Breast epithelium (tissue), 3 donors: ENCODE measurements around the gene SAFB2.

ENCODE experiments used
- CTCF ChIP-seq, 3 donors: fragments of 450-650 bp; IDR thresholded peaks; one replicate each; pipeline ENCODE4 v1.5.1; 2016 to 2017; ENCODE audit warnings: antibody characterized with exemption in 3 of 3, mild to moderate bottlenecking in 3 of 3, moderate library complexity in 3 of 3
- POLR2A ChIP-seq: fragments of 450-650 bp; IDR thresholded peaks from one replicate; pipeline ENCODE4 v1.6.1; 2016; ENCODE audit warnings: antibody characterized with exemption, mild to moderate bottlenecking, moderate library complexity

DNA sequence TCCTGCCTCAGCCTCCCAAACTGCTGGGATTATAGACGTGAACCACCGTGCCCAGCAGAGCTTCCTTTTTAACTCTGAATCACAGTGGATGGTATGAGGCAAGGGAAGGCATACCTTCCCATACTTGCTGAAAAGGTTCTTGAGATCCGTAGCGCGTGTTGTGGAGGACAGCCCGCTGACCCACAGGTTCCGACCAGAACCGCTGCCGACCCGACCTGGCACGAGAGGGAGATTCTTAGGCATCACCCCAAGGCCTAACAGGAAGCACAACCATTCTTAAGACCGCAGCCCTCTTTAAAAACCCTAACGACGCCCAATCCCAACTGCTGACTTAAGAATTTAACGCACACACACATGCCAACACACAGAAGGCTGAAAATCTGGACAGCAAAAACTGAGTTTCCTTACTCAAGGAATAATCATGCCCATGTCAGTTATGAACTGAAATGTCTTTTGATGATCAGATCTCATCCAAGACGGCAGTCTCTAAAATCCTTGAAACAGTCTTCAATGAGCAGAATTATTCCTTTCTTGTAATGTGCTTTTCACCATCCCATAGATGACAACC is 12.6 kb downstream of the SAFB2 start:
- TF ChIP-seq CTCF (IDR thresholded peaks at IDR 0.05), result no peak
- TF ChIP-seq POLR2A, result no peak
